ENCODE data around the gene GCHFR.

The GCHFR gene

GRCh38 chr15:40776537-40777141 lies 12.8 kb downstream of the GCHFR start:
- no peak for DNase-seq

- DNase-seq, result no peak
Observed at GRCh38 chr15:40782609-40783227, 18.9 kb downstream of the GCHFR start.

GRCh38 chr15:40785164-40785563 lies 21.3 kb downstream of the GCHFR start:
- no peak for DNase-seq

GRCh38 chr15:40785814-40786213 lies 21.9 kb downstream of the GCHFR start:
- DNase-seq, result no peak

- DNase-seq, result no peak
Observed at GRCh38 chr15:40787344-40787841, 23.5 kb downstream of the GCHFR start.

- no peak for DNase-seq
Observed at GRCh38 chr15:40787991-40788390, 24.1 kb downstream of the GCHFR start.

GRCh38 chr15:40789119-40789518 lies 25.3 kb downstream of the GCHFR start:
- no peak for DNase-seq

GRCh38 chr15:40789999-40790398 lies 26.1 kb downstream of the GCHFR start:
- no peak for DNase-seq

- DNase-seq, result no peak
Observed at GRCh38 chr15:40790718-40791117, 26.9 kb downstream of the GCHFR start.

- DNase-seq, result no peak
Observed at GRCh38 chr15:40792394-40792793, 28.5 kb downstream of the GCHFR start.

GRCh38 chr15:40793216-40793989 lies 29.5 kb downstream of the GCHFR start:
- DNase-seq, result peak; percentile 86

GRCh38 chr15:40796041-40796440 lies 32.2 kb downstream of the GCHFR start:
- DNase-seq, result no peak

- no peak for DNase-seq
Observed at GRCh38 chr15:40796512-40796911, 32.6 kb downstream of the GCHFR start.

GRCh38 chr15:40799523-40799922 lies 35.7 kb downstream of the GCHFR start:
- DNase-seq, result no peak

- no peak for DNase-seq
Observed at GRCh38 chr15:40803076-40803475, 39.2 kb downstream of the GCHFR start.

GRCh38 chr15:40803688-40804087 lies 39.8 kb downstream of the GCHFR start:
- DNase-seq, result no peak

- DNase-seq, result no peak
Observed at GRCh38 chr15:40806672-40807027, 42.8 kb downstream of the GCHFR start.

GRCh38 chr15:40807028-40807887 lies 43.4 kb downstream of the GCHFR start, which contains the start of the genes DNAJC17 and ZFYVE19:
TSS of gene DNAJC17 (minus strand) at chr15:40807473. CDS start at chr15:40807446, 27 bp downstream.
TSS of gene ZFYVE19 (plus strand) at chr15:40807089. CDS start at chr15:40807590, 501 bp downstream.
- DNase-seq, result peak; percentile 99

GRCh38 chr15:40807888-40808461 lies 44.1 kb downstream of the GCHFR start:
- DNase-seq, result no peak

- DNase-seq, result no peak
Observed at GRCh38 chr15:40808861-40809450, 45.1 kb downstream of the GCHFR start.

- DNase-seq, result no peak
Observed at GRCh38 chr15:40812721-40813425, 49.0 kb downstream of the GCHFR start.

Measured in amniotic stem cell (primary cell).